Dermis blood vessel endothelial cell (primary cell): ENCODE measurements around the gene GRPR. TPM values are rescaled to one million over a fixed set of nuclear protein-coding genes. Genes with fewer than 3 reads are reported as not detected.
A peak's percentile ranks its signal among the peaks of the same experiment; 100 is the strongest.
"Not testable (repeated sequence)": the region's sequence is repeated elsewhere in the genome, so short reads cannot be mapped to it uniquely, and the experiment has no call there.

Experiments used
- DNase-seq: peaks from one replicate; pipeline ENCODE4 v3.0.0; 2010
- total RNA-seq: library from RNA; depleted of rRNA; stranded (reverse); fragments of >200 nt; gene quantifications from 2 replicates; pipeline ENCODE4 v1.2.3, GENCODE V29; 2014

GRPR gene
- total RNA-seq, 1 donor from 2014 or later = not detected

DNA sequence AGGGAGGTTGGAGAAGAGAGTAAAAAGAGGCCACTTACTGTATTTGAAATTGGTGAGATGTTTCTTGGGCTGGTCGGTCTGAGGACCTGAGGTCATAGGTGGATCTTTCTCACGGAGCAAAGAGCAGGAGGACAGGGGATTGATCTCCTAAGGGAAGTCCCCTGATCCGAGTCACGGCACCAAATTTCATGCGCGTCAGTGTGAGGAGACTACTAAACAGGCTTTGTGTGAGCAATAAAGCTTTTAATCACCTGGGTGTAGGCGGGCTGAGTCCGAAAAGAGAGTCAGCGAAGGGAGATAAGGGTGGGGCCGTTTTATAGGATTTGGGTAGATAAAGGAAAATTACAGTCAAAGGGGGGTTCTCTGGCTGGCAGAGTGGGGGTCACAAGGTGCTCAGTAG, 60.5 kb downstream of the GRPR start:
- not testable (repeated sequence) for DNase-seq

DNA sequence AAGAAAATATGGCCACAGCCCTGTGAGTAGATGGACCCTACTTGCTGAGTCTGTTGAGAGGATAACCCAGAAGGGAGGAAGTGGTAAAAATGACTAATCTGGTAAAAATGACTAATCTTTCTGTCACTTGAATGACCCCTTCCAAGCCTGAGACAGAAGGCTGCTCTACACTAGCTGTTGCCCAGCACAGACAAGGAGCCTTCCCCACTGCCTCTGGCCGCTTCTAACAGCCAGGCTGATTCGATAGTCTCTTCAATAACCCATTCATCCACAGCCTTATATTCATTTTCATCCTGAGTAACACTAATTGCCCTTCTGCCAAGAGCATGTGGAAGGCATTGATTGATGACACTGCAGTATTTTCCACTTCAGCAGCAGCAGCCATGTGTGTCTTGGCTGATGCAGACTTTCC, 62.4 kb downstream of the GRPR start:
- peak; percentile 62 for DNase-seq

DNA sequence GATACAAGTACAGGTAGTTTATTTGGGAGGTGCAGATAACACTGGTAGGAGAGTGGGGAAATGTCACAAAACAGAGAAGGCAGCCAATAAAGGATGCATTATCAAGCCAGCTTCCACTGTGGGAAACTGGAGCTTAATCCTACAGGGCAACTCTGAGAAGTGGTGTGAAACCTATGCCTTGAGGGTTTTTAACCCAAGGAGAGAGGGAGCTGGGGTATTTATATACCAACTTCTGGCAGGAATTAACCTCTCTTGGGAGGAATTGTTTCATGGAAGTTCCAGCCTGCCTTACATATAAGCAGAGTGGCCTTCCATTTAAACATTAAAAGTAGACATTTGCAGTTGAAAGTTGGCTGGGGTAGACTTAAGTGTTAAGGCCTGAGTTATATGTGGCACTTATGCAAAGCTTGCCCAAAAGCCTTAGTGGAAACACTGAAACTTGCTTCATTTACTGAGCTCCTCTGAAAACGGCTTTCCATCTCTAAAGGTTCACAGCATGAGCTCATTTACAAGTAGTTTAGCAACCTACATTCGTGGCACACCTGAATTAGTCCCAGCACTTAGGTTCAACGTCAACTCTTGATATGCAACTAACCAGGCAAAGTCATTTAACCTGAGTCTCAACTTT, 63.1 kb downstream of the GRPR start:
- DNase-seq = no peak

- DNase-seq = no peak
Observed at GRCh38 chrX:16187024-16187760, 63.8 kb downstream of the GRPR start.

- peak; percentile 57 for DNase-seq
Observed at GRCh38 chrX:16188687-16189086, 65.3 kb downstream of the GRPR start.

GRCh38 chrX:16191605-16192004, 68.2 kb downstream of the GRPR start:
- no peak for DNase-seq

GRCh38 chrX:16196829-16197228, 73.5 kb downstream of the GRPR start:
- DNase-seq = no peak

DNA sequence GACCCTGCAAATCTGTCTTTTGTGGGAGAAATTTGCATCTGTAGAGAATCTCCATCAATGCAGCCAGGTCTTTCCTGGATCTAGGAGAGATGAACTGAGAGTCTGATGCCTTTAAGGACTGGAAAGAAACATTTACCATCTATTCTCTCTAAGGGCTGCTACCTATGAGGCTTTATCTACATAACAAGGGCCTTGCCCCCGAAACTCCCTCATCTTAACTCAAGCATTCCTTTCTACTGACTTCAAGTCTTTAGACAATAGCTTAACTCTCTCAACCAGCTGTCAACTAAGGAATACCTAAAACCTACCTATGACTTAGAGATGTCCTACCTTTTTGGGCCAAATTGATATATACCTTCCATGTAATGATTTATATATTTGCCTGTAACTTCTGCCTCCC, 76.0 kb downstream of the GRPR start:
- DNase-seq = no peak

- DNase-seq = no peak
Observed at GRCh38 chrX:16202943-16203342, 79.6 kb downstream of the GRPR start.

Other genes starting within 250 kb of the GRPR start
- not detected in 2 replicates for gene MAGEB17, start 43.9 kb downstream of the GRPR start, total RNA-seq